Testis (tissue), 2 donors: ENCODE measurements around the gene ZFAND5.

Experiments
- CTCF ChIP-seq, 3 experiments: fragments of 450-650 bp in 2 of 3; fragments of 200-600 bp in 1 of 3; sonication (generic) in 1 of 3; IDR thresholded peaks; one replicate each; pipeline ENCODE4 v1.5.1; 2016 to 2019; ENCODE audit warnings: antibody characterized with exemption in 3 of 3, mild to moderate bottlenecking in 2 of 3, moderate library complexity in 1 of 3
- POLR2A ChIP-seq: fragments of 450-650 bp; IDR thresholded peaks from one replicate; pipeline ENCODE4 v1.6.1; 2017; ENCODE audit warnings: antibody characterized with exemption, mild to moderate bottlenecking, moderate library complexity

DNA sequence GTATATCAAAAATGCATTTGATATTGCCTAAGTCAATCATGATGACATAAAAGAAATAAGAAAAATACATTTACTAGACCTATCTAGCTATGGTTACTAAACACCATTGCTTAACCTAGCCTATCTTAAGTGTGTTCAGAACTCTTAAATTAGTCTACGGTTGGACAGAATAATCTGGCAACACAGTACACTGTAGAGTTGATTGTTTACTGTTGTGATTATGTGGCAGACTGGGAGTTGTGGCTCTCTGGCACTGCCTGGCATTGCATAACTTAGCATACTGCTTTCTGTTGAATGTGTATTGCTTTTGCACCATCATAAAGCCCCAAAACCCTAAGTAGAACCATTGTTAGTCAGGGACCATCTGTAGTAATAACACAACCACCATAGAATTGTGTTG is 21.2 kb upstream of the ZFAND5 start:
- TF ChIP-seq CTCF (IDR thresholded peaks at IDR 0.05): no peak
- no peak for TF ChIP-seq POLR2A
